ENCODE measurements around the gene IL17RD. TPM values are rescaled to one million over a fixed set of nuclear protein-coding genes. Genes with fewer than 3 reads are reported as not detected.

The IL17RD gene
- total and polyA plus RNA-seq, 10 of the 15 experiments (the other 5 are each of a cell fraction or from before 2014, with no cell fraction given) = 0.01 to 0.08 (median 0.04) TPM; not detected in 3

- intact Hi-C loops (cut with micrococcal nuclease; ENCODE audit: unreplicated experiment) = no loop called here
- H3K9me3 ChIP-seq (replicated peaks; ENCODE audit: control insufficient read depth, insufficient read depth, low read length) = no peaks in the 10 kb centered on the region
- no peaks in the 10 kb centered on the region for H4K20me1 ChIP-seq (ENCODE audit: control insufficient read depth, insufficient read depth)
- BruUV-seq (replicated peaks) = no TSS peak
- no peak overlapping the region for H2AFZ ChIP-seq (ENCODE audit: control insufficient read depth, low read depth, low read length)
- H3K4me1 ChIP-seq (ENCODE audit: control insufficient read depth, insufficient read depth, low read length) = no peaks in the 10 kb centered on the region; the same call in 1 of the 2 replicates
- H3K79me2 ChIP-seq (ENCODE audit: control insufficient read depth, insufficient read depth, low read length) = no peaks in the 10 kb centered on the region
- H3K27ac ChIP-seq (ENCODE audit: control insufficient read depth, insufficient read depth) = no peak overlapping the region
- no peak for DNase-seq (ENCODE audit: low read depth, low spot score)
- no peak overlapping the region for H3K4me2 ChIP-seq (ENCODE audit: control insufficient read depth, insufficient read depth)
- ATAC-seq = no peak
- no peak for TF ChIP-seq STAT3 (IDR thresholded peaks at IDR 0.05; ENCODE audit: low read depth, low read length)
- TF ChIP-seq ZNF622 (IDR thresholded peaks at IDR 0.05) = no peak
- TF ChIP-seq TCF12 (IDR thresholded peaks at IDR 0.05; ENCODE audit: low read depth, low read length) = no peak
- TF ChIP-seq GATAD2B (conservative IDR thresholded peaks at IDR 0.05; ENCODE audit: low read depth) = no peak
- TF ChIP-seq ESRRA (IDR thresholded peaks at IDR 0.05; ENCODE audit: low read length) = no peak
- TF ChIP-seq CBFB (IDR thresholded peaks at IDR 0.05; ENCODE audit: low read depth) = no peak
- no peak for TF ChIP-seq ETV6 (conservative IDR thresholded peaks at IDR 0.05 in 1 of 2, IDR thresholded peaks at IDR 0.05 in 1 of 2; ENCODE audit: borderline replicate concordance in 1 of 2, low read depth in 1 of 2)
- TF ChIP-seq HDGF (IDR thresholded peaks at IDR 0.05) = no peak
- no peak for TF ChIP-seq SRF (IDR thresholded peaks at IDR 0.05; ENCODE audit: low read depth in 2 of 2, low read length in 2 of 2)
- no peak for TF ChIP-seq GABPA (IDR thresholded peaks at IDR 0.05; ENCODE audit: low read depth)
- no peak for TF ChIP-seq PBX3 (IDR thresholded peaks at IDR 0.05; ENCODE audit: insufficient replicate concordance, low read depth, low read length)
- TF ChIP-seq, protein P1, sequence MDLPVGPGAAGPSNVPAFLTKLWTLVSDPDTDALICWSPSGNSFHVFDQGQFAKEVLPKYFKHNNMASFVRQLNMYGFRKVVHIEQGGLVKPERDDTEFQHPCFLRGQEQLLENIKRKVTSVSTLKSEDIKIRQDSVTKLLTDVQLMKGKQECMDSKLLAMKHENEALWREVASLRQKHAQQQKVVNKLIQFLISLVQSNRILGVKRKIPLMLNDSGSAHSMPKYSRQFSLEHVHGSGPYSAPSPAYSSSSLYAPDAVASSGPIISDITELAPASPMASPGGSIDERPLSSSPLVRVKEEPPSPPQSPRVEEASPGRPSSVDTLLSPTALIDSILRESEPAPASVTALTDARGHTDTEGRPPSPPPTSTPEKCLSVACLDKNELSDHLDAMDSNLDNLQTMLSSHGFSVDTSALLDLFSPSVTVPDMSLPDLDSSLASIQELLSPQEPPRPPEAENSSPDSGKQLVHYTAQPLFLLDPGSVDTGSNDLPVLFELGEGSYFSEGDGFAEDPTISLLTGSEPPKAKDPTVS (IDR thresholded peaks at IDR 0.05; ENCODE audit: low read depth, low read length) = no peak
- no peak for TF ChIP-seq RFX5 (IDR thresholded peaks at IDR 0.05; ENCODE audit: low read depth, low read length)
- no peak for TF ChIP-seq NR2C2 (IDR thresholded peaks at IDR 0.05; ENCODE audit: borderline replicate concordance, control insufficient read depth, insufficient read length, low read depth)
- no peak for TF ChIP-seq DPF2 (IDR thresholded peaks at IDR 0.05)
- no peak for TF ChIP-seq RBBP5 (conservative IDR thresholded peaks at IDR 0.05)
- H3K27me3 ChIP-seq (replicated peaks in 1 of 2; ENCODE audit: control insufficient read depth in 2 of 2, insufficient read depth in 2 of 2, low read length in 1 of 2) = no peaks in the 10 kb centered on the region
- CTCF ChIA-PET = no interaction called here
- POLR2A ChIA-PET = no interaction called here
- SMC1A ChIA-PET (ENCODE audit: uncharacterized antibody, unreplicated experiment) = no interaction called here
- RAD21 ChIA-PET (ENCODE audit: unreplicated experiment) = no interaction called here
- 41% methylated on average over 5 of the region's 5 CpGs for WGBS (ENCODE audit: insufficient coverage, insufficient replicate concordance, low lambda C conversion rate, missing lambda C conversion rate)
- H3K36me3 ChIP-seq (ENCODE audit: control insufficient read depth in 2 of 2, insufficient read depth in 2 of 2, low read length in 1 of 2) = no peaks in the 10 kb centered on the region
- H3K9ac ChIP-seq (ENCODE audit: control insufficient read depth, insufficient read depth, low read length) = no peak overlapping the region
- no peak overlapping the region for H3K4me3 ChIP-seq
- in situ Hi-C loops (cut with MboI) = no loop called here
- no peak for FAIRE-seq
Measured at GRCh38 chr3:57052662-57053061, 112.5 kb downstream of the IL17RD start.

Data from GM12878 (cell line).